D721Med (cell line): ENCODE results near the gene HSPB6.

Experiments
- DNase-seq: peaks from one replicate; pipeline ENCODE4 v3.0.0; 2011; ENCODE audit warnings: low spot score; ENCODE audit not compliant: insufficient read length
- FAIRE-seq: peaks from 2 replicates; lab custom pipeline; 2011; peaks lifted over from hg19 to GRCh38; lab: Jason Lieb, UNC
- CTCF ChIP-seq: IDR thresholded peaks from 2 replicates; pipeline ENCODE4 v1.5.1; 2012; ENCODE audit warnings: mild to moderate bottlenecking, control low read depth; ENCODE audit not compliant: insufficient read depth; ENCODE audit errors: missing control alignments

The HSPB6 gene

GRCh38 chr19:35783469-35784434 is 26.9 kb upstream of the HSPB6 start:
- no peak for FAIRE-seq
- DNase-seq: no peak
- no peak for TF ChIP-seq CTCF

GRCh38 chr19:35782589-35782988 is 25.8 kb upstream of the HSPB6 start:
- FAIRE-seq (no peak), DNase-seq (no peak)
- TF ChIP-seq CTCF: no peak

GRCh38 chr19:35781650-35782049 is 24.8 kb upstream of the HSPB6 start:
- TF ChIP-seq CTCF: no peak
- FAIRE-seq (no peak), DNase-seq (no peak)

- DNase-seq (no peak), FAIRE-seq (no peak)
- no peak for TF ChIP-seq CTCF
These were observed 23.9 kb upstream of the HSPB6 start for GRCh38 chr19:35780717-35781116.

GRCh38 chr19:35780058-35780457 is 23.2 kb upstream of the HSPB6 start:
- no peak for DNase-seq
- FAIRE-seq: no peak
- no peak for TF ChIP-seq CTCF

- DNase-seq (no peak), FAIRE-seq (no peak)
- no peak for TF ChIP-seq CTCF
These were observed 22.2 kb upstream of the HSPB6 start for GRCh38 chr19:35779033-35779432.

- no peak for TF ChIP-seq CTCF
- no peak for DNase-seq
- FAIRE-seq: no peak
These were observed 21.1 kb upstream of the HSPB6 start for GRCh38 chr19:35777961-35778360.
